ENCODE data around the gene SOS2.
"Not testable (repeated sequence)": the region's sequence is repeated elsewhere in the genome, so short reads cannot be mapped to it uniquely, and the experiment has no call there.

The SOS2 gene

DNA sequence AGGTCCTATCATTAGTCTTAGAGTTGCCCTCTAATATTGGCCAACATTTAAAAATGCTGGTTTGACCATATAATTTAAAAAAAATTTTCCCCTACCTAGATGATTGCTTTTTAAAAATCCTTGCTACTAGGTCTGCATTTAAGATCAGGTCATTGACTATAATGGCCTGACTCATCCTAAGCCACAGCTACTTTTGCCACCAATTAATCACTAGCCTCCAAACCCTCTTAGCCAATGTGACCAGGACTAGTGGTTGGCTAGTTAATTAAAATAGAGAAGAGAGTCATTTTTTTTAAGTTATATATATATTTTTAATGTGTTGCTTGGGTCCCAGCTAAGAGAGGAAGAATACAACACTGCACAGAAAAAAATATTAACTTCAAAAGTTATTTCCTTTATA lies 57.5 kb downstream of the SOS2 start:
- no peaks in the 10 kb centered on the region for H3K9me3 ChIP-seq (ENCODE audit: low read length)

DNA sequence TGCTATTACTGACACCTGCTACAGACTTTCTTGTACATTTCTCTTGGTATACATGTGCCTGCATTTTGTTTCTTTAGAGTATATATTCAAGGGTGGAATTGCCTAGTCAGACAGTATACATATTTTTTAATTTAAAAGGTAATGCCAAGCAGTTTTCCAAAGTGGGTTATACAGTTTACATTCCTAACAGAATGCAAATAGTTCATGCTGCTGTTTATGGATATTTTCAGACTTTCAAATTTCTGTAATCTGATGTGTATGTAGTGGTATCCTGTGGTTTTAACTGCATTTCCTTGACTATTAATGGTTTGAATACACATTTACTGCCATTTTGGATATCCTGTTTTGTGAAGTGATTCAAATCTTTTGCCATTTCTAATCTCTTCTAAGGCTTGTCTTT lies 59.5 kb downstream of the SOS2 start:
- H3K4me1 ChIP-seq (ENCODE audit: insufficient read depth, low read length, severe bottlenecking): no peaks in the 10 kb centered on the region
- H3K9me2 ChIP-seq (ENCODE audit: low read depth, low read length): no peaks in the 10 kb centered on the region
- H3K27me3 ChIP-seq (ENCODE audit: insufficient read depth, low read length): no peaks in the 10 kb centered on the region
- no peaks in the 10 kb centered on the region for H3K79me2 ChIP-seq (ENCODE audit: insufficient read depth, low read length)
- H3K36me3 ChIP-seq (ENCODE audit: insufficient read depth, low read length): no peaks in the 10 kb centered on the region
- H4K20me1 ChIP-seq (ENCODE audit: insufficient read depth, low read length): no peaks in the 10 kb centered on the region
- H2AFZ ChIP-seq (ENCODE audit: low read length): no peak overlapping the region
- H3K27ac ChIP-seq (ENCODE audit: low read depth, low read length, poor library complexity, severe bottlenecking): no peak overlapping the region
- no peak overlapping the region for H3K4me3 ChIP-seq (ENCODE audit: low read depth, low read length, poor library complexity, severe bottlenecking)
- no peaks in the 10 kb centered on the region for H3K9me3 ChIP-seq (ENCODE audit: low read length)
- TF ChIP-seq, protein P1, sequence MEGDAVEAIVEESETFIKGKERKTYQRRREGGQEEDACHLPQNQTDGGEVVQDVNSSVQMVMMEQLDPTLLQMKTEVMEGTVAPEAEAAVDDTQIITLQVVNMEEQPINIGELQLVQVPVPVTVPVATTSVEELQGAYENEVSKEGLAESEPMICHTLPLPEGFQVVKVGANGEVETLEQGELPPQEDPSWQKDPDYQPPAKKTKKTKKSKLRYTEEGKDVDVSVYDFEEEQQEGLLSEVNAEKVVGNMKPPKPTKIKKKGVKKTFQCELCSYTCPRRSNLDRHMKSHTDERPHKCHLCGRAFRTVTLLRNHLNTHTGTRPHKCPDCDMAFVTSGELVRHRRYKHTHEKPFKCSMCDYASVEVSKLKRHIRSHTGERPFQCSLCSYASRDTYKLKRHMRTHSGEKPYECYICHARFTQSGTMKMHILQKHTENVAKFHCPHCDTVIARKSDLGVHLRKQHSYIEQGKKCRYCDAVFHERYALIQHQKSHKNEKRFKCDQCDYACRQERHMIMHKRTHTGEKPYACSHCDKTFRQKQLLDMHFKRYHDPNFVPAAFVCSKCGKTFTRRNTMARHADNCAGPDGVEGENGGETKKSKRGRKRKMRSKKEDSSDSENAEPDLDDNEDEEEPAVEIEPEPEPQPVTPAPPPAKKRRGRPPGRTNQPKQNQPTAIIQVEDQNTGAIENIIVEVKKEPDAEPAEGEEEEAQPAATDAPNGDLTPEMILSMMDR (IDR thresholded peaks at IDR 0.05; ENCODE audit: low read length): no peak
- TF ChIP-seq EZH2 (IDR thresholded peaks at IDR 0.05; ENCODE audit: borderline replicate concordance, low read length): no peak
- no peak overlapping the region for H3K9ac ChIP-seq (ENCODE audit: low read length)
- H3K4me2 ChIP-seq (ENCODE audit: low read length): no peak overlapping the region
- no peaks in the 10 kb centered on the region; the same call in 1 of the 2 replicates for H3F3A ChIP-seq (ENCODE audit: insufficient read depth, low read length)

More for the DNA sequence above, 57.5 kb downstream of the SOS2 start:
- TF ChIP-seq EZH2 (IDR thresholded peaks at IDR 0.05; ENCODE audit: borderline replicate concordance, low read length): no peak
- TF ChIP-seq, protein P1 (IDR thresholded peaks at IDR 0.05; ENCODE audit: low read length): no peak
- Histone ChIP-seq H2AFZ (ENCODE audit: low read length) (no peak overlapping the region), H4K20me1 (ENCODE audit: insufficient read depth, low read length) (no peaks in the 10 kb centered on the region), H3K4me2 (ENCODE audit: low read length) (no peak overlapping the region), H3K4me1 (ENCODE audit: insufficient read depth, low read length, severe bottlenecking) (no peaks in the 10 kb centered on the region), H3K4me3 (ENCODE audit: low read depth, low read length, poor library complexity, severe bottlenecking) (no peak overlapping the region), H3F3A (ENCODE audit: insufficient read depth, low read length) (no peaks in the 10 kb centered on the region), H3K27me3 (ENCODE audit: insufficient read depth, low read length) (no peaks in the 10 kb centered on the region), H3K79me2 (ENCODE audit: insufficient read depth, low read length) (no peaks in the 10 kb centered on the region), H3K27ac (ENCODE audit: low read depth, low read length, poor library complexity, severe bottlenecking) (no peak overlapping the region), H3K9ac (ENCODE audit: low read length) (no peak overlapping the region), H3K9me2 (ENCODE audit: low read depth, low read length) (no peaks in the 10 kb centered on the region), H3K36me3 (ENCODE audit: insufficient read depth, low read length) (peaks cover 11% of the 10 kb centered on the region; the same call in 1 of the 2 replicates)

DNA sequence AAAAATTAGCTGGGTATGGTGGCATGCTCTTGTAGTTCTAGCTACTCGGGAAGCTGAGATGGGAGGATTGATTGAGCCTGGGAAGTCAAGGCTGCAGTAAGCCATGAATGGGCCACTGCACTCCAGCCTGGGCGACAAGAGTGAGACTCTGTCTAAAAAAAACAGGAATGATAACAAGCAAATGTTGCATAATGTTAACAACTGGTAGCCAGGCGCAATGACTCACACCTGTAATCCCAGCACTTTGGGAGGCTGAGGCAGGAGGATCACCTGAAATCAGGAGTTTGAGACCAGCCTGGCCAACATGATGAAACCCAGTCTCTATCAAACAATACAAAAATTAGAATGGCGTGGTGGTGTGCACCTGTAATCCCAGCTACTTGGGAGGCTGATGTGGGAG lies 64.0 kb downstream of the SOS2 start:
- H3K9ac ChIP-seq (ENCODE audit: low read length); H3K4me3 ChIP-seq (ENCODE audit: low read depth, low read length, poor library complexity, severe bottlenecking); H3K27ac ChIP-seq (ENCODE audit: low read depth, low read length, poor library complexity, severe bottlenecking); H3K9me2 ChIP-seq (ENCODE audit: low read depth, low read length); H3K4me1 ChIP-seq (ENCODE audit: insufficient read depth, low read length, severe bottlenecking); H3K79me2 ChIP-seq (ENCODE audit: insufficient read depth, low read length); H3K36me3 ChIP-seq (ENCODE audit: insufficient read depth, low read length); H3K9me3 ChIP-seq (ENCODE audit: low read length); H3F3A ChIP-seq (ENCODE audit: insufficient read depth, low read length); H4K20me1 ChIP-seq (ENCODE audit: insufficient read depth, low read length); H2AFZ ChIP-seq (ENCODE audit: low read length); H3K27me3 ChIP-seq (ENCODE audit: insufficient read depth, low read length); H3K4me2 ChIP-seq (ENCODE audit: low read length): not testable (repeated sequence)

DNA sequence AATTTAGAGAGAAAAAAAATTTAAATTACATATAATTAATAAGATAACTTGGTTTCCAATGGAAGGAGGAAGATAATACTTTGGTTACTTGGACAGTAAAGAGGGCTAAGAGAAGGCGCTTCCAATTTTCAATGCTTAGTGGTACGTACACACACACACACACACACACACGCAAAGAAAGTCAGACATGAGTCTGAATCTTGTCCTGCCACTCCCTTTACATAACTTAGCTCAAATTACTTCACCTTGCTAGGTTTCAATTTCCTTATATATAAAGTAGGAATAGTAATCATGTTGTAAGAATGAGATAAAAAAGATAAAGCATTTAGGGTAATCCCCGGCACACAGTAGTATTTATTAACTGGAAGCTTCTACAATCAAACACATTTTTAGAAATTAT lies 75.3 kb downstream of the SOS2 start:
- Histone ChIP-seq H2AFZ (ENCODE audit: low read length) (no peak overlapping the region), H3K9me3 (ENCODE audit: low read length) (no peaks in the 10 kb centered on the region), H3F3A (ENCODE audit: insufficient read depth, low read length) (no peaks in the 10 kb centered on the region), H4K20me1 (ENCODE audit: insufficient read depth, low read length) (no peaks in the 10 kb centered on the region), H3K4me2 (ENCODE audit: low read length) (no peak overlapping the region), H3K9ac (ENCODE audit: low read length) (no peak overlapping the region), H3K79me2 (ENCODE audit: insufficient read depth, low read length) (no peaks in the 10 kb centered on the region), H3K27me3 (ENCODE audit: insufficient read depth, low read length) (no peaks in the 10 kb centered on the region), H3K9me2 (ENCODE audit: low read depth, low read length) (no peaks in the 10 kb centered on the region), H3K36me3 (ENCODE audit: insufficient read depth, low read length) (peaks cover 28% of the 10 kb centered on the region), H3K4me1 (ENCODE audit: insufficient read depth, low read length, severe bottlenecking) (no peaks in the 10 kb centered on the region), H3K27ac (ENCODE audit: low read depth, low read length, poor library complexity, severe bottlenecking) (no peak overlapping the region), H3K4me3 (ENCODE audit: low read depth, low read length, poor library complexity, severe bottlenecking) (no peak overlapping the region)
- TF ChIP-seq, protein P1 (IDR thresholded peaks at IDR 0.05; ENCODE audit: low read length): no peak
- no peak for TF ChIP-seq EZH2 (IDR thresholded peaks at IDR 0.05; ENCODE audit: borderline replicate concordance, low read length)
